ENCODE results near the gene CRIP2. TPM values are rescaled to one million over a fixed set of nuclear protein-coding genes. Genes with fewer than 3 reads are reported as not detected.

Gene CRIP2
- total and polyA plus RNA-seq, 2 of the 13 experiments (the other 11 are each of a cell fraction or from before 2014, with no cell fraction given): 31.6 to 37.9 TPM

DNA sequence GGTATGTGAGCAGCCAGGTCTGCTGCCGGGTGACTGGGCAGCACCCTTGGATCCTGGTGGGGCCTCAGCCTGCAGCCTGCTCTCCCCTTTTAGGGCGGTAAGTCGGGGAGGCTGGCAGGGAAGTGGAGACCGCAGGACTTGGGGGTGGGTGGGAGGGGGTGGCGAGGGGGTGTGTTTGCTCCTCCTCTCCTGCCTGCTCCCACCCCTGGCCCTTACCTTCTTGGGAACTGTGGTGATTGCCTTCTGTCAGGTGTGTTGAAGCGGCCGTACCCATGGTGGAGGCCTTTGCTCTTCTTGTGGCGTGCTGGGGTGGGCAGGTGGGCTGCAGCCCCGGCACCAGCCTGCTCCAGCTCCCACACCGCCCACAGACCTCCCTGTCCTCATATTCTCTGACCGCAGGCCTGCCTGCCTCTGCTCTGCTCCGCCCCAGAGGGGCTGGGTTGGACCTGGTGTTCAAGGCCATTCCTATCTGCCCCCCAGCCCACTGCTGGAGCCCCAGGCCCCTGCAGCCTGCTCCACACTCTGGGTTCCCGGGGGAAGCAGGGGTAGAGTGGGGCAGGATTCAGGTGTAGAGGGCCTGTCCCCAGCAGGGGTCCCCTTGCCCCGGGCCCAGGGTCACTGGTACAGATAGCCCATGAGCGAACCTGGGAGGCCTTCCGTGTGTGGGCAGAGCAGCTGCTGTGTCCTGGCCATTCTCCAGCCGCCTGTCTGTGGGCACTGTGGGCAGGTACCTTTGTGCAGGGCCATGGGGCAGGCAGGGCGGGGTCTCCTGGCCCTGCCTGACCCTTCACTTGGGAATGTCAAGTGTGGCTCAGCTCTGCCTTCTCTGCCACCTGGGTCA, 21.6 kb downstream of the CRIP2 start (continued):
- TF ChIP-seq, protein P1, sequence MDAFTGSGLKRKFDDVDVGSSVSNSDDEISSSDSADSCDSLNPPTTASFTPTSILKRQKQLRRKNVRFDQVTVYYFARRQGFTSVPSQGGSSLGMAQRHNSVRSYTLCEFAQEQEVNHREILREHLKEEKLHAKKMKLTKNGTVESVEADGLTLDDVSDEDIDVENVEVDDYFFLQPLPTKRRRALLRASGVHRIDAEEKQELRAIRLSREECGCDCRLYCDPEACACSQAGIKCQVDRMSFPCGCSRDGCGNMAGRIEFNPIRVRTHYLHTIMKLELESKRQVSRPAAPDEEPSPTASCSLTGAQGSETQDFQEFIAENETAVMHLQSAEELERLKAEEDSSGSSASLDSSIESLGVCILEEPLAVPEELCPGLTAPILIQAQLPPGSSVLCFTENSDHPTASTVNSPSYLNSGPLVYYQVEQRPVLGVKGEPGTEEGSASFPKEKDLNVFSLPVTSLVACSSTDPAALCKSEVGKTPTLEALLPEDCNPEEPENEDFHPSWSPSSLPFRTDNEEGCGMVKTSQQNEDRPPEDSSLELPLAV (CRISPR knock-in tag; conservative IDR thresholded peaks at IDR 0.05; ENCODE audit: low read depth): no peak
- TF ChIP-seq KLF6 (CRISPR knock-in tag; IDR thresholded peaks at IDR 0.05) (no peak), ZNF776 (CRISPR knock-in tag; IDR thresholded peaks at IDR 0.05) (no peak), ZNF207 (IDR thresholded peaks at IDR 0.05; ENCODE audit: borderline replicate concordance) (no peak), DNMT3B (CRISPR knock-in tag; conservative IDR thresholded peaks at IDR 0.05) (no peak), THAP11 (CRISPR knock-in tag; IDR thresholded peaks at IDR 0.05) (peak; percentile 43), MAZ (IDR thresholded peaks at IDR 0.05; ENCODE audit: borderline replicate concordance, low read depth, low read length) (peak; percentile 40; the same call in 1 of the 2 replicates), MAZ (CRISPR knock-in tag; IDR thresholded peaks at IDR 0.05; ENCODE audit: low read depth) (no peak; the same call in 1 of the 2 replicates), STAT5B (CRISPR knock-in tag; IDR thresholded peaks at IDR 0.05) (no peak; the same call in 1 of the 2 replicates), KLF16 (CRISPR knock-in tag; IDR thresholded peaks at IDR 0.05) (0 out of 4 replicates have a peak, but pooled peaks of 1 of the 2 experiments have one; percentile 36), TP53 (CRISPR knock-in tag; conservative IDR thresholded peaks at IDR 0.05) (no peak), TBL1XR1 (IDR thresholded peaks at IDR 0.05; ENCODE audit: borderline replicate concordance, low read length, partially characterized antibody) (no peak), ZNF282 (IDR thresholded peaks at IDR 0.05; ENCODE audit: partially characterized antibody) (no peak), NFYB (CRISPR knock-in tag; IDR thresholded peaks at IDR 0.05) (0 out of 2 replicates have a peak, but pooled peaks have one; percentile 8), ESRRA (CRISPR knock-in tag; IDR thresholded peaks at IDR 0.05; ENCODE audit: low read depth) (no peak; the same call in 1 of the 2 replicates), HDAC1 (CRISPR knock-in tag; IDR thresholded peaks at IDR 0.05) (peak; percentile 81), ZNF33A (CRISPR knock-in tag; IDR thresholded peaks at IDR 0.05; ENCODE audit: borderline replicate concordance) (no peak), ZNF670 (CRISPR knock-in tag; IDR thresholded peaks at IDR 0.05; ENCODE audit: borderline replicate concordance) (no peak), SRSF4 (IDR thresholded peaks at IDR 0.05; ENCODE audit: low read depth, low read length, poor library complexity, severe bottlenecking) (no peak), ZNF564 (CRISPR knock-in tag; IDR thresholded peaks at IDR 0.05) (peak; percentile 22), FOSL1 (CRISPR knock-in tag; IDR thresholded peaks at IDR 0.05; ENCODE audit: borderline replicate concordance) (no peak), FLYWCH1 (CRISPR knock-in tag; IDR thresholded peaks at IDR 0.05) (no peak)
- TF ChIP-seq, protein P2, sequence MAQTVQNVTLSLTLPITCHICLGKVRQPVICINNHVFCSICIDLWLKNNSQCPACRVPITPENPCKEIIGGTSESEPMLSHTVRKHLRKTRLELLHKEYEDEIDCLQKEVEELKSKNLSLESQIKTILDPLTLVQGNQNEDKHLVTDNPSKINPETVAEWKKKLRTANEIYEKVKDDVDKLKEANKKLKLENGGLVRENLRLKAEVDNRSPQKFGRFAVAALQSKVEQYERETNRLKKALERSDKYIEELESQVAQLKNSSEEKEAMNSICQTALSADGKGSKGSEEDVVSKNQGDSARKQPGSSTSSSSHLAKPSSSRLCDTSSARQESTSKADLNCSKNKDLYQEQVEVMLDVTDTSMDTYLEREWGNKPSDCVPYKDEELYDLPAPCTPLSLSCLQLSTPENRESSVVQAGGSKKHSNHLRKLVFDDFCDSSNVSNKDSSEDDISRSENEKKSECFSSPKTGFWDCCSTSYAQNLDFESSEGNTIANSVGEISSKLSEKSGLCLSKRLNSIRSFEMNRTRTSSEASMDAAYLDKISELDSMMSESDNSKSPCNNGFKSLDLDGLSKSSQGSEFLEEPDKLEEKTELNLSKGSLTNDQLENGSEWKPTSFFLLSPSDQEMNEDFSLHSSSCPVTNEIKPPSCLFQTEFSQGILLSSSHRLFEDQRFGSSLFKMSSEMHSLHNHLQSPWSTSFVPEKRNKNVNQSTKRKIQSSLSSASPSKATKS (CRISPR knock-in tag; IDR thresholded peaks at IDR 0.05): no peak
- TF ChIP-seq, protein P3, sequence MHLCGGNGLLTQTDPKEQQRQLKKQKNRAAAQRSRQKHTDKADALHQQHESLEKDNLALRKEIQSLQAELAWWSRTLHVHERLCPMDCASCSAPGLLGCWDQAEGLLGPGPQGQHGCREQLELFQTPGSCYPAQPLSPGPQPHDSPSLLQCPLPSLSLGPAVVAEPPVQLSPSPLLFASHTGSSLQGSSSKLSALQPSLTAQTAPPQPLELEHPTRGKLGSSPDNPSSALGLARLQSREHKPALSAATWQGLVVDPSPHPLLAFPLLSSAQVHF (CRISPR knock-in tag; IDR thresholded peaks at IDR 0.05): no peak
- TF ChIP-seq, protein P4, sequence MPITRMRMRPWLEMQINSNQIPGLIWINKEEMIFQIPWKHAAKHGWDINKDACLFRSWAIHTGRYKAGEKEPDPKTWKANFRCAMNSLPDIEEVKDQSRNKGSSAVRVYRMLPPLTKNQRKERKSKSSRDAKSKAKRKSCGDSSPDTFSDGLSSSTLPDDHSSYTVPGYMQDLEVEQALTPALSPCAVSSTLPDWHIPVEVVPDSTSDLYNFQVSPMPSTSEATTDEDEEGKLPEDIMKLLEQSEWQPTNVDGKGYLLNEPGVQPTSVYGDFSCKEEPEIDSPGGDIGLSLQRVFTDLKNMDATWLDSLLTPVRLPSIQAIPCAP (CRISPR knock-in tag; IDR thresholded peaks at IDR 0.05; ENCODE audit: low read depth): no peak

Data from HepG2 (cell line).